Psoas muscle (tissue), 8 donors: ENCODE data around the gene TTLL11. TPM values are rescaled to one million over a fixed set of nuclear protein-coding genes. Genes with fewer than 3 reads are reported as not detected.

ENCODE experiments used
- ATAC-seq, 4 donors: fragments of 200-7000 bp; cut with Tn5 transposase; one replicate each; pipeline ENCODE4 v1.9.1; 2020; ENCODE audit warnings: moderate library complexity in 3 of 4, mild to moderate bottlenecking in 2 of 4
- DNase-seq, 2 donors: peaks; one replicate each; pipeline ENCODE4 v3.0.0-alpha.2; 2020
- H3K27ac ChIP-seq: fragments of 200-600 bp; one replicate; pipeline ENCODE4 v1.8.0; 2022
- H3K27me3 ChIP-seq, 3 donors: fragments of 200-600 bp in 1 of 3; one replicate each; pipeline versions ENCODE4 v1.6.1 to v1.8.0; 2013 to 2022; ENCODE audit warnings: low read length in 2 of 3, mild to moderate bottlenecking in 2 of 3, moderate library complexity in 1 of 3; ENCODE audit not compliant: insufficient read depth in 3 of 3
- H3K36me3 ChIP-seq, 2 donors: fragments of 200-600 bp in 1 of 2; one replicate each; pipeline versions ENCODE4 v1.6.1 to v1.8.0; 2013 to 2022; ENCODE audit warnings: low read depth in 1 of 2, mild to moderate bottlenecking in 1 of 2, moderate library complexity in 1 of 2; ENCODE audit not compliant: insufficient read depth in 1 of 2
- H3K4me1 ChIP-seq: fragments of 200-600 bp; one replicate; pipeline ENCODE4 v1.8.0; 2022
- H3K4me3 ChIP-seq: fragments of 200-600 bp; one replicate; pipeline ENCODE4 v1.8.0; 2022; ENCODE audit warnings: mild to moderate bottlenecking
- H3K9me3 ChIP-seq: fragments of 200-600 bp; one replicate; pipeline ENCODE4 v1.8.0; 2022
- WGBS, 3 donors: extraction: QIAGEN DNeasy Blood & Tissue Kit; methylation state at CpG; one replicate each; pipeline versions ENCODE4 v1.1.6 to v1.1.7; 2013; 5-methylcytosine and 5-hydroxymethylcytosine counted together
- intact Hi-C, 2 donors: fragments of 100-400 bp; cut with DNase I; formaldehyde crosslinking; loops; one replicate each; pipeline versions ENCODE4 v1.11.0 to v1.14.2; 2022
- polyA plus RNA-seq, 3 donors: library from polyadenylated mRNA; stranded (reverse); fragments of 200-250 nt; gene quantifications; one replicate each; pipeline ENCODE4 v1.2.3, GENCODE V29; 2013
- total RNA-seq, 4 donors: library from RNA; stranded (reverse); fragmentation: NEBNext Ultra II Directional in 2 of 4; extraction: Animal tissue kit (Norgen Biotek cat#: 25700) in 2 of 4; gene quantifications; one replicate each; pipeline versions ENCODE4 v1.2.1 to v1.2.4, GENCODE V29; 2021 to 2023
- TF ChIP-seq, protein P1 (sequence below): fragments of 200-600 bp; IDR thresholded peaks from one replicate; pipeline ENCODE4 v1.8.0; 2022; ENCODE audit warnings: antibody characterized with exemption
- donor health status: healthy with polysubstance abuse.
- donor health status: DM: no; HTN: no; CAD: no; lungs with moderate emphysema.
- donor health status: Bipolar disorder and iron deficiency.
- donor health status: healthy.
- donor health status: DM: yes; HTN: yes; CAD: no.
- donor health status: DM: no; HTN: no; CAD: no.
- donor health status: DM: no; HTN: no; CAD: no.
- donor health status: DM: yes; HTN: yes; CAD: no.

Gene TTLL11
- total and polyA plus RNA-seq, 7 donors = 15.1 to 56.4 (median 19.3) TPM

DNA sequence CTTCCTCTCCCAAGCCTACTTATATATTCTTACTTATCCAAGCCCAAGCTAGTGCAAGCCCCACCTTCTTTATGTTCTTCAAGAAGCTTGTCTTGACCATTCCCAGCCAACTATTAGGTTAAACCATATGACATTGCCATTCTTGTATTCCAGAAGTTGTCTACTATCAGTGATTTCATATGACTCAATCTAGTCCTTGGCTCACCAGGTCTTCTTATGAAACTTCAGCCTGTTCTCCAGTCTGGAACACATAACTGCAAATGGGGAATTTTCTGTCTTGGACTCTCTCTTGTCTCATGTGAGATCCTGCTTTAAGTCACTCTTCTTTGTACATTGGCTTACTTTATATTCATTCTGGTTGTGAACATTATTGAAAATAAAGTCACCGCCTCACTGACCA lies 130.7 kb downstream of the TTLL11 start:
- intact Hi-C loops = no loop called here
- Histone ChIP-seq H3K4me1 (no peaks in the 10 kb centered on the region), H3K36me3 (peaks cover 0 to 3% of the 10 kb centered on the region in 2 donors), H3K27me3 (no peaks in the 10 kb centered on the region), H3K4me3 (no peak overlapping the region), H3K9me3 (no peaks in the 10 kb centered on the region), H3K27ac (no peak overlapping the region)
- TF ChIP-seq, protein P1, sequence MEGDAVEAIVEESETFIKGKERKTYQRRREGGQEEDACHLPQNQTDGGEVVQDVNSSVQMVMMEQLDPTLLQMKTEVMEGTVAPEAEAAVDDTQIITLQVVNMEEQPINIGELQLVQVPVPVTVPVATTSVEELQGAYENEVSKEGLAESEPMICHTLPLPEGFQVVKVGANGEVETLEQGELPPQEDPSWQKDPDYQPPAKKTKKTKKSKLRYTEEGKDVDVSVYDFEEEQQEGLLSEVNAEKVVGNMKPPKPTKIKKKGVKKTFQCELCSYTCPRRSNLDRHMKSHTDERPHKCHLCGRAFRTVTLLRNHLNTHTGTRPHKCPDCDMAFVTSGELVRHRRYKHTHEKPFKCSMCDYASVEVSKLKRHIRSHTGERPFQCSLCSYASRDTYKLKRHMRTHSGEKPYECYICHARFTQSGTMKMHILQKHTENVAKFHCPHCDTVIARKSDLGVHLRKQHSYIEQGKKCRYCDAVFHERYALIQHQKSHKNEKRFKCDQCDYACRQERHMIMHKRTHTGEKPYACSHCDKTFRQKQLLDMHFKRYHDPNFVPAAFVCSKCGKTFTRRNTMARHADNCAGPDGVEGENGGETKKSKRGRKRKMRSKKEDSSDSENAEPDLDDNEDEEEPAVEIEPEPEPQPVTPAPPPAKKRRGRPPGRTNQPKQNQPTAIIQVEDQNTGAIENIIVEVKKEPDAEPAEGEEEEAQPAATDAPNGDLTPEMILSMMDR = no peak
- no peak for ATAC-seq
- no peak for DNase-seq
- WGBS, 3 donors = 96 to 100% (median 99%) methylated on average over 1 of the region's 1 CpG

DNA sequence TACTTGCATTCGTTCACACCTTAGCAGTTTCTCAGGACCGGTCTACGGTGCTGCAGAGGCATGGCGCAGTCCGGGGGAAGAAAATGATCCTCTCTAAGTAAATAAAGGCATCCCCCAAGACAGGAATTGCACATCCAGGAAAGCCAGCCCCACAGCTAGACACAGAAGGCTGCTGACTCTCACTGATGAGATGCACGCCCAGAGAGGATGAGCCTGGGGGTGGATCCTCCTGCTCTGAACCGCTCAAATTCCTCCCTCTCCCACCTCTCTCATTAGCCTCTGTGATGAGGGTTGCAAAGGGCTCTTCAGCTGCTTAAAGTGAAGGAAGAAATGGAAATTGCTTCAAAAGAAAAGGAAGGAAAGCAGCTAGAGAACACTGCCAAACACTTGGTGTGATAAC lies 132.4 kb downstream of the TTLL11 start:
- TF ChIP-seq, protein P1 = no peak
- Histone ChIP-seq H3K27ac (no peak overlapping the region), H3K27me3 (no peaks in the 10 kb centered on the region), H3K4me1 (no peaks in the 10 kb centered on the region), H3K4me3 (no peak overlapping the region), H3K36me3 (peaks cover 0 to 3% of the 10 kb centered on the region in 2 donors), H3K9me3 (no peaks in the 10 kb centered on the region)
- ATAC-seq (no peak), DNase-seq (no peak)
- 88 to 93% (median 93%) methylated on average over 7 of the region's 7 CpGs for WGBS, 3 donors
- intact Hi-C loops = no loop called here

DNA sequence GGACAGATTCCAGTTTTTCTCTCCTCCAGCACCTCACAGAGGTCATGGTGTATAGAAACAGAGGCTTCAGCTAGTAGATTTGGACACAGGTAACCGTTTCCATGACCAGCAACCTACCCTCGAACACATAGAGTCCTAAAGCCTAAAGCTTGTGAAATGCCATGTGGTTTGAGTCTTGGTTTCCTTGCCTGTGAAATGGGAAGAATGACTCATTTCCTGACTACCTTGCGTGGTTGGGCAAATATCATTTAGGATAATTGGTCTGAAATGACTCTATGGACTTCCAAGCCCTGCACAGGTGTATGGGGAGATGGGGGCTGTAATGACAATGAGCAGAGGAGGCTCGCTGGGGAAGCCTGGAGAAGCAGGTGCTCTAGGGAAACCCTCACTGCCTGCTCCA lies 134.6 kb downstream of the TTLL11 start:
- ATAC-seq (no peak), DNase-seq (no peak)
- 86 to 89% (median 88%) methylated on average over 4 of the region's 4 CpGs for WGBS, 3 donors
- no peak overlapping the region for H3K27ac ChIP-seq
- no peaks in the 10 kb centered on the region for H3K27me3 ChIP-seq
- no peaks in the 10 kb centered on the region for H3K4me1 ChIP-seq
- intact Hi-C loops = no loop called here
- H3K4me3 ChIP-seq = no peak overlapping the region
- peaks cover 0 to 3% of the 10 kb centered on the region in 2 donors for H3K36me3 ChIP-seq
- no peaks in the 10 kb centered on the region for H3K9me3 ChIP-seq
- TF ChIP-seq, protein P1 = no peak

DNA sequence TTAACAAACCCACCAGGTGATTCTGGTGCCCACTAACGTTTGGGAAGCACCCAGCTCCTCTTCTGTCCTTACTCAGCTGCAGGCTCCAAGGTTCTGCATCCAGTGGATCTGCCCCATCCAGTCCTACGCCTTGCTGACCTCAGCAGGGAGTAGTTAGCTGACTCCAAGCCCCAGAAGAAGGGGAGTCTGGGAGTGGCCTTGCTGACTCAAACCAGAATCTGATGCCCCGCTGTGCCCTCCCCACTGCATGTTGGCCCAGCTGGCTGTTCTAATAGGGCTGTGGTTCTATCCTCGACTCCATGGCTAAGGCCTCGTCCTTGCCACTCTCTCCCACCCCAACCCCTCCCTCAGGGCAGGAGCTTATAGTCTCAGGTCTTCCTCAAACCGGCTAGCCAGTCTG lies 136.3 kb downstream of the TTLL11 start:
- H3K9me3 ChIP-seq = no peaks in the 10 kb centered on the region
- peak in 1 of 4 donors; percentile 38 for ATAC-seq
- H3K4me1 ChIP-seq = no peaks in the 10 kb centered on the region
- no peak overlapping the region for H3K27ac ChIP-seq
- H3K4me3 ChIP-seq = no peak overlapping the region
- no peak for DNase-seq
- H3K36me3 ChIP-seq = no peaks in the 10 kb centered on the region
- no peaks in the 10 kb centered on the region for H3K27me3 ChIP-seq
- TF ChIP-seq, protein P1 = no peak
- intact Hi-C loops = no loop called here
- 86 to 94% (median 87%) methylated on average over 6 of the region's 6 CpGs for WGBS, 3 donors

DNA sequence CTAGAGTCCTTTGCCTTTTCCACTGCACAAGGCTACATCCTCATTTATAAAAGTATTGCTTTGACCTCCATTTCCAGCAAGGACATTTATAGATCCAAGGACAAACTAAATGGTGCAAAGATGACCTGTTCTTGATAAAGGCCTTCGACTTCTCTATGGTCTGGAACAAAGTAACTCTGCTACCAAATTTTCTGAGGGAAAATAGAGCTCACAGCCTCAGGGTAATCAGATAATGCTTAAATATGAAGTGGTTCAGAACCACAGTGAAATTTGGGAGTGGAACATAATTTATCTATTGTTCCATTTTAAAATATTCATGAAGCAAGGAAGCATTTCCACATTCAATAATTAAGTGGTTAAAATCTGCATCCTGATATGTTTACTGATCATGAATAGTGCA lies 137.5 kb downstream of the TTLL11 start:
- Histone ChIP-seq H3K4me3 (no peak overlapping the region), H3K36me3 (peaks cover 0 to 5% of the 10 kb centered on the region in 2 donors), H3K27ac (no peak overlapping the region), H3K27me3 (no peaks in the 10 kb centered on the region), H3K9me3 (no peaks in the 10 kb centered on the region), H3K4me1 (no peaks in the 10 kb centered on the region)
- WGBS, 3 donors = 86 to 95% (median 92%) methylated on average over 1 of the region's 1 CpG
- intact Hi-C loops = no loop called here
- no peak for ATAC-seq
- TF ChIP-seq, protein P1 = no peak
- DNase-seq = no peak
